ENCODE results near the gene SEPTIN12. TPM values are rescaled to one million over a fixed set of nuclear protein-coding genes. Genes with fewer than 3 reads are reported as not detected.
A peak's percentile ranks its signal among the peaks of the same experiment; 100 is the strongest.

SEPTIN12 gene
- total and polyA plus RNA-seq, 10 of the 15 experiments (the other 5 are each of a cell fraction or from before 2014, with no cell fraction given): not detected

DNA sequence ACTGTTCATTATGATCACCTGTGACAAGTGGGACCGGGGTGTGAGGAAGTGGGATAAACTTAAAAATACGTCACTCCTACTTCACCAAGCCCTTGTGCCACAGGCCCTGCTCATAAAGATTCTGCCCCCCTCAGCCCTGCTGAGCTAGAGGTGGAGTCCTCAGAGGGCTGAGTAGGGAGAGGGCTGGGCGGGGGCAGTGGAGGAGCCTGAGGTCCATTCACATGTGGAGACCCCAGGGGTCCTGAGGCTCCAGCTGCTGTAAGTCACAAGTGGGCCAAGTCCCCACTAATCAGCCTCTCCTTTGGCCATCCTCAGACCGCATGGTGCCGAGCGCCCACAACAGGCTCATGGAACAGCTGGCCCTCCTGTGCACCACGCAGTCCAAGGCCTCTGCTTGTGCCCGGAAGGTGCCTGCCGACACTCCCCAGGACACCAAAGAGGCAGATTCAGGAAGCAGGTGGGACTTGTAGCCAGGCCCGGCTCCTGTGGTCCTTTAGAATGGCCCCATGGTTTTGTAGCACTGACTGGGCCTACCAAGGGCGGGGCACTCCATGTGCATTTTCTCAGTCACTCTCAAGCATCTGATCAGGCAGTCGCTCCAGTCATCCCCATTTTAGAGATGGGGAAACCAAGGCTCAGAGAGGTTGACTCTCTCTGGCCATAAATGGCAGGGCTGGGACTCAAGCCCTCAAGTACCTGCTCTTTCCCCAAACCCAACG, 43.4 kb downstream of the SEPTIN12 start:
- in situ Hi-C loops (cut with MboI): no loop called here

DNA sequence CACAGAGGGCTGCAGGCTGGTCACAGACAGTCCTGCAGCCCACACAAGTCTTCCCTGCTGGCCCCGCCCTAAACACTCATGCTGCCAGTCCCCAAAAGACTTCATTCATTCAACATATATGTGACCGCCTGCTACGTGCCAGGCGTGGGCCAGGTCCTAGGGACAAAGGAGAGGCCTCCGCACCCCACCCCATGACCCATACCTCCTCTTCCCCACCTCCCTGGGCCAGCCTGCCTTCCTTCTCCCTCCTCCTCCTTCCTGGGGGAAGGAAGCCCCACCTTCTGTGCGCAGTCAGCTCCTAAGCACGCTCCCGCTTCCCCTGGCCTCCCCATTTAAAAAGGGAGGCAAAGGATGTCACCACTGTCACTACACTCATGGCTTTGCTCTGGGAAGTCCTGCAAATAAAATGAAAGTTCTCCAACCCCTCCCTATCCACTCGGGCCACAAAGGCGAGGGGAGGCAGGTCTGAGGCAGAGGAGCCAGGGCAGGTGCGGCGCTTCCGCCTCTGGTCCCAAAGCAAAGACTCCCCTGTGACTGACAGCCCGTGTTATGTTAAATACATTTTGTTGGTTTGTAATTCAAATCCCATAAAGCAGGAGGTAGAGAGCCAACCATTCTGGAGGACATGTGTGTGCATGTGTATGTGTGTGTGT, 44.8 kb downstream of the SEPTIN12 start:
- Histone ChIP-seq H3K4me1 (ENCODE audit: control insufficient read depth, insufficient read depth, low read length) (peaks cover 1% of the 10 kb centered on the region; the same call in 1 of the 2 replicates), H3K27me3 (replicated peaks in 1 of 2; ENCODE audit: control insufficient read depth in 2 of 2, insufficient read depth in 2 of 2, low read length in 1 of 2) (no peaks in the 10 kb centered on the region), H3K4me2 (ENCODE audit: control insufficient read depth, insufficient read depth) (0 out of 2 replicates have a peak overlapping the region, but pooled peaks have one; percentile 17), H3K4me3 (no peak overlapping the region), H3K79me2 (ENCODE audit: control insufficient read depth, insufficient read depth, low read length) (no peaks in the 10 kb centered on the region), H4K20me1 (ENCODE audit: control insufficient read depth, insufficient read depth) (no peaks in the 10 kb centered on the region), H3K9ac (ENCODE audit: control insufficient read depth, insufficient read depth, low read length) (no peak overlapping the region), H2AFZ (ENCODE audit: control insufficient read depth, low read depth, low read length) (no peak overlapping the region; the same call in 1 of the 2 replicates), H3K9me3 (replicated peaks; ENCODE audit: control insufficient read depth, insufficient read depth, low read length) (no peaks in the 10 kb centered on the region), H3K36me3 (ENCODE audit: control insufficient read depth in 2 of 2, insufficient read depth in 2 of 2, low read length in 1 of 2) (no peaks in the 10 kb centered on the region), H3K27ac (ENCODE audit: control insufficient read depth, insufficient read depth) (no peak overlapping the region)
- SMC1A ChIA-PET (ENCODE audit: uncharacterized antibody, unreplicated experiment): no interaction called here
- RAD21 ChIA-PET (ENCODE audit: unreplicated experiment): no interaction called here
- 54% methylated on average over 14 of the region's 14 CpGs for WGBS (ENCODE audit: insufficient coverage, insufficient replicate concordance, low lambda C conversion rate, missing lambda C conversion rate)
- DNase-seq (ENCODE audit: low read depth, low spot score) (no peak), ATAC-seq (no peak), FAIRE-seq (no peak)
- BruUV-seq (replicated peaks): no TSS peak
- POLR2A ChIA-PET: no interaction called here
- CTCF ChIA-PET: no interaction called here
- in situ Hi-C loops (cut with MboI): no loop called here
- intact Hi-C loops (cut with micrococcal nuclease; ENCODE audit: unreplicated experiment): no loop called here
- TF ChIP-seq ZNF384 (IDR thresholded peaks at IDR 0.05; ENCODE audit: borderline replicate concordance, low read depth, low read length): no peak
- TF ChIP-seq SIN3A (IDR thresholded peaks at IDR 0.05; ENCODE audit: low read depth, low read length): no peak
- TF ChIP-seq, protein P1, sequence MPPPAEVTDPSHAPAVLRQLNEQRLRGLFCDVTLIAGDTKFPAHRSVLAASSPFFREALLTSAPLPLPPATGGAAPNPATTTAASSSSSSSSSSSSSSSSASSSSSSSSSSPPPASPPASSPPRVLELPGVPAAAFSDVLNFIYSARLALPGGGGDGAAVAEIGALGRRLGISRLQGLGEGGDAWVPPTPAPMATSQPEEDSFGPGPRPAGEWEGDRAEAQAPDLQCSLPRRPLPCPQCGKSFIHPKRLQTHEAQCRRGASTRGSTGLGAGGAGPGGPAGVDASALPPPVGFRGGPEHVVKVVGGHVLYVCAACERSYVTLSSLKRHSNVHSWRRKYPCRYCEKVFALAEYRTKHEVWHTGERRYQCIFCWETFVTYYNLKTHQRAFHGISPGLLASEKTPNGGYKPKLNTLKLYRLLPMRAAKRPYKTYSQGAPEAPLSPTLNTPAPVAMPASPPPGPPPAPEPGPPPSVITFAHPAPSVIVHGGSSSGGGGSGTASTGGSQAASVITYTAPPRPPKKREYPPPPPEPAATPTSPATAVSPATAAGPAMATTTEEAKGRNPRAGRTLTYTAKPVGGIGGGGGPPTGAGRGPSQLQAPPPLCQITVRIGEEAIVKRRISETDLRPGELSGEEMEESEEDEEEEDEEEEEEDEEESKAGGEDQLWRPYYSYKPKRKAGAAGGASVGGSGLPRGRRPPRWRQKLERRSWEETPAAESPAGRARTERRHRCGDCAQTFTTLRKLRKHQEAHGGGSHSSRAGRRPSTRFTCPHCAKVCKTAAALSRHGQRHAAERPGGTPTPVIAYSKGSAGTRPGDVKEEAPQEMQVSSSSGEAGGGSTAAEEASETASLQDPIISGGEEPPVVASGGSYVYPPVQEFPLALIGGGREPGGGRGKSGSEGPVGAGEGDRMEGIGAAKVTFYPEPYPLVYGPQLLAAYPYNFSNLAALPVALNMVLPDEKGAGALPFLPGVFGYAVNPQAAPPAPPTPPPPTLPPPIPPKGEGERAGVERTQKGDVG (CRISPR knock-in tag; IDR thresholded peaks at IDR 0.05): no peak
- no peak for TF ChIP-seq BCLAF1 (IDR thresholded peaks at IDR 0.05)
- TF ChIP-seq, protein P2, sequence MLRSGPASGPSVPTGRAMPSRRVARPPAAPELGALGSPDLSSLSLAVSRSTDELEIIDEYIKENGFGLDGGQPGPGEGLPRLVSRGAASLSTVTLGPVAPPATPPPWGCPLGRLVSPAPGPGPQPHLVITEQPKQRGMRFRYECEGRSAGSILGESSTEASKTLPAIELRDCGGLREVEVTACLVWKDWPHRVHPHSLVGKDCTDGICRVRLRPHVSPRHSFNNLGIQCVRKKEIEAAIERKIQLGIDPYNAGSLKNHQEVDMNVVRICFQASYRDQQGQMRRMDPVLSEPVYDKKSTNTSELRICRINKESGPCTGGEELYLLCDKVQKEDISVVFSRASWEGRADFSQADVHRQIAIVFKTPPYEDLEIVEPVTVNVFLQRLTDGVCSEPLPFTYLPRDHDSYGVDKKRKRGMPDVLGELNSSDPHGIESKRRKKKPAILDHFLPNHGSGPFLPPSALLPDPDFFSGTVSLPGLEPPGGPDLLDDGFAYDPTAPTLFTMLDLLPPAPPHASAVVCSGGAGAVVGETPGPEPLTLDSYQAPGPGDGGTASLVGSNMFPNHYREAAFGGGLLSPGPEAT (IDR thresholded peaks at IDR 0.05; ENCODE audit: low read depth): no peak
- no peak for TF ChIP-seq YBX1 (IDR thresholded peaks at IDR 0.05)

More for the DNA sequence above, 43.4 kb downstream of the SEPTIN12 start:
- BruUV-seq (replicated peaks): no TSS peak
- ATAC-seq: no peak
- H3K79me2 ChIP-seq (ENCODE audit: control insufficient read depth, insufficient read depth, low read length): no peaks in the 10 kb centered on the region
- SMC1A ChIA-PET (ENCODE audit: uncharacterized antibody, unreplicated experiment): no interaction called here
- WGBS (ENCODE audit: insufficient coverage, insufficient replicate concordance, low lambda C conversion rate, missing lambda C conversion rate): 69% methylated on average over 13 of the region's 13 CpGs
- H3K4me1 ChIP-seq (ENCODE audit: control insufficient read depth, insufficient read depth, low read length): peaks cover 8% of the 10 kb centered on the region
- H3K9ac ChIP-seq (ENCODE audit: control insufficient read depth, insufficient read depth, low read length): no peak overlapping the region
- H3K36me3 ChIP-seq (ENCODE audit: control insufficient read depth in 2 of 2, insufficient read depth in 2 of 2, low read length in 1 of 2): no peaks in the 10 kb centered on the region; a peak in 1 of 4 replicates
- H3K27ac ChIP-seq (ENCODE audit: control insufficient read depth, insufficient read depth): no peak overlapping the region
- intact Hi-C loops (cut with micrococcal nuclease; ENCODE audit: unreplicated experiment): no loop called here
- no peaks in the 10 kb centered on the region for H4K20me1 ChIP-seq (ENCODE audit: control insufficient read depth, insufficient read depth)
- H3K9me3 ChIP-seq (replicated peaks; ENCODE audit: control insufficient read depth, insufficient read depth, low read length): no peaks in the 10 kb centered on the region
- CTCF ChIA-PET: no interaction called here
- TF ChIP-seq SMC3 (IDR thresholded peaks at IDR 0.05; ENCODE audit: borderline replicate concordance, low read length) (no peak), SUZ12 (IDR thresholded peaks at IDR 0.05; ENCODE audit: unreplicated experiment) (no peak), SPI1 (IDR thresholded peaks at IDR 0.05; ENCODE audit: borderline replicate concordance, insufficient read depth, low read depth, low read length) (peak; percentile 46; the same call in 1 of the 2 replicates)
- POLR2A ChIA-PET: no interaction called here
- RAD21 ChIA-PET (ENCODE audit: unreplicated experiment): no interaction called here
- no peak overlapping the region for H3K4me2 ChIP-seq (ENCODE audit: control insufficient read depth, insufficient read depth)
- no peak overlapping the region for H2AFZ ChIP-seq (ENCODE audit: control insufficient read depth, low read depth, low read length)
- no peak for FAIRE-seq
- H3K4me3 ChIP-seq: no peak overlapping the region
- no peak for DNase-seq (ENCODE audit: low read depth, low spot score)
- no peaks in the 10 kb centered on the region for H3K27me3 ChIP-seq (replicated peaks in 1 of 2; ENCODE audit: control insufficient read depth in 2 of 2, insufficient read depth in 2 of 2, low read length in 1 of 2)
